Neural cell (in vitro differentiated cells): ENCODE measurements around the gene MEGF9. TPM values are rescaled to one million over a fixed set of nuclear protein-coding genes. Genes with fewer than 3 reads are reported as not detected.
A peak's percentile ranks its signal among the peaks of the same experiment; 100 is the strongest.

ENCODE experiments used
- H2AFZ ChIP-seq: fragments of 200-600, 300-800 bp; sonication (generic), shearing (Covaris generic); 2 replicates; pipeline ENCODE4 v1.6.0; 2014; ENCODE audit warnings: low read depth, mild to moderate bottlenecking, antibody characterized with exemption, low read length, moderate library complexity
- H3F3A ChIP-seq: fragments of 200-600 bp; shearing (Covaris generic); 2 replicates; pipeline ENCODE4 v1.6.1; 2016; ENCODE audit warnings: mild to moderate bottlenecking, moderate library complexity, mixed read lengths, antibody characterized with exemption, low read length; ENCODE audit not compliant: insufficient read depth, poor library complexity, severe bottlenecking
- H3K27ac ChIP-seq: fragments of 200-600, 300-800 bp; sonication (generic), shearing (Covaris generic); 2 replicates; pipeline ENCODE4 v1.5.1; 2014; ENCODE audit warnings: mild to moderate bottlenecking, low read length, moderate library complexity
- H3K27me3 ChIP-seq: fragments of 300-800, 200-600 bp; sonication (generic), shearing (Covaris generic); 2 replicates; pipeline ENCODE4 v1.6.0; 2014; ENCODE audit warnings: mild to moderate bottlenecking, low read depth, low read length, moderate library complexity; ENCODE audit not compliant: insufficient read depth
- H3K36me3 ChIP-seq: fragments of 300-800, 200-600 bp; sonication (generic), shearing (Covaris generic); 2 replicates; pipeline ENCODE4 v1.5.1; 2014; ENCODE audit warnings: mild to moderate bottlenecking, antibody characterized with exemption, low read length, moderate library complexity; ENCODE audit not compliant: insufficient read depth
- H3K4me2 ChIP-seq: fragments of 300-800, 200-600 bp; sonication (generic), shearing (Covaris generic); 2 replicates; pipeline ENCODE4 v1.6.0; 2014; ENCODE audit warnings: mild to moderate bottlenecking, low read length
- H3K4me3 ChIP-seq: fragments of 300-800, 200-600 bp; sonication (generic), shearing (Covaris generic); 2 replicates; pipeline ENCODE4 v1.5.1; 2014; ENCODE audit warnings: mild to moderate bottlenecking, low read length, moderate library complexity
- H3K79me2 ChIP-seq: fragments of 200-600 bp; shearing (Covaris generic); replicated peaks from 2 replicates; pipeline ENCODE4 v1.6.0; 2014; ENCODE audit warnings: mild to moderate bottlenecking, low read length, moderate library complexity; ENCODE audit not compliant: insufficient read depth
- H3K9ac ChIP-seq: fragments of 300-800, 200-600 bp; sonication (generic), shearing (Covaris generic); 2 replicates; pipeline ENCODE4 v1.6.1; 2016; ENCODE audit warnings: mild to moderate bottlenecking, low read length, mixed read lengths
- H3K9me2 ChIP-seq: fragments of 200-600 bp; shearing (Covaris generic); 2 replicates; pipeline ENCODE4 v1.6.1; 2016; ENCODE audit warnings: mild to moderate bottlenecking, low read length, mixed read lengths; ENCODE audit not compliant: insufficient read depth
- H3K9me3 ChIP-seq: fragments of 200-600, 300-800 bp; sonication (generic), shearing (Covaris generic); 2 replicates; pipeline ENCODE4 v1.6.1; 2016; ENCODE audit warnings: mild to moderate bottlenecking, mixed run types, low read length, moderate library complexity, mixed read lengths
- H4K20me1 ChIP-seq: fragments of 200-600 bp; shearing (Covaris generic); 2 replicates; pipeline ENCODE4 v1.6.1; 2016; ENCODE audit warnings: mild to moderate bottlenecking, mixed run types; ENCODE audit not compliant: insufficient read depth
- CTCF ChIP-seq: fragments of 450-650 bp; IDR thresholded peaks from 2 replicates; pipeline ENCODE4 v1.5.1; 2014; ENCODE audit warnings: antibody characterized with exemption, mild to moderate bottlenecking, moderate library complexity; ENCODE audit not compliant: poor library complexity, severe bottlenecking
- EP300 ChIP-seq: fragments of 450-650 bp; conservative IDR thresholded peaks from 2 replicates; pipeline ENCODE4 v1.6.1; 2014; ENCODE audit warnings: antibody characterized with exemption, mild to moderate bottlenecking, moderate library complexity; ENCODE audit not compliant: poor library complexity, severe bottlenecking
- MXI1 ChIP-seq: fragments of 450-650 bp; conservative IDR thresholded peaks from 2 replicates; pipeline ENCODE4 v1.6.1; 2014; ENCODE audit warnings: antibody characterized with exemption, mild to moderate bottlenecking; ENCODE audit not compliant: poor library complexity, severe bottlenecking
- POLR2AphosphoS5 ChIP-seq: IDR thresholded peaks from 2 replicates; pipeline ENCODE4 v1.6.1; 2012
- RAD21 ChIP-seq: fragments of 450-650 bp; conservative IDR thresholded peaks from 2 replicates; pipeline ENCODE4 v1.6.1; 2014; ENCODE audit warnings: antibody characterized with exemption, mild to moderate bottlenecking, moderate library complexity
- REST ChIP-seq: IDR thresholded peaks from 2 replicates; pipeline ENCODE4 v1.6.1; 2012; ENCODE audit warnings: borderline replicate concordance
- TAF1 ChIP-seq: IDR thresholded peaks from 2 replicates; pipeline ENCODE4 v1.6.1; 2012; ENCODE audit warnings: low read depth
- polyA plus RNA-seq: library from polyadenylated mRNA; depleted of rRNA; stranded (reverse); fragments of >200 nt; gene quantifications from 2 replicates; pipeline ENCODE4 v1.2.3, GENCODE V29; 2014

MEGF9 gene
- polyA plus RNA-seq, 1 donor from 2014 or later = 35.0 TPM

- Histone ChIP-seq H3K4me2 (peak overlapping the region; percentile 81), H3K27ac (peak overlapping the region; percentile 91), H3K79me2 (peaks cover 40% of the 10 kb centered on the region), H3K4me3 (peak overlapping the region; percentile 92), H3K9ac (peak overlapping the region; percentile 95), H3K9me3 (no peaks in the 10 kb centered on the region), H4K20me1 (peaks cover 17% of the 10 kb centered on the region), H3K27me3 (no peaks in the 10 kb centered on the region), H3K36me3 (no peaks in the 10 kb centered on the region), H3F3A (no peaks in the 10 kb centered on the region), H2AFZ (peak overlapping the region; percentile 96), H3K9me2 (no peaks in the 10 kb centered on the region)
- no peak for TF ChIP-seq EP300
- peak; percentile 13 for TF ChIP-seq TAF1
- peak; percentile 25 for TF ChIP-seq REST
Observed at GRCh38 chr9:120714846-120715388, 647 bp upstream of the MEGF9 start.

- Histone ChIP-seq H3K27ac (peak overlapping the region; percentile 91), H3K4me3 (peak overlapping the region; percentile 92), H3K9me3 (no peaks in the 10 kb centered on the region), H4K20me1 (peaks cover 20% of the 10 kb centered on the region), H3K9me2 (no peaks in the 10 kb centered on the region), H3K4me2 (peak overlapping the region; percentile 92), H3F3A (no peaks in the 10 kb centered on the region), H3K27me3 (no peaks in the 10 kb centered on the region), H3K79me2 (peaks cover 54% of the 10 kb centered on the region), H2AFZ (peak overlapping the region; percentile 36), H3K36me3 (no peaks in the 10 kb centered on the region), H3K9ac (peak overlapping the region; percentile 95)
- peak; percentile 2 for TF ChIP-seq TAF1
- TF ChIP-seq REST = no peak
- TF ChIP-seq EP300 = no peak
- no peak for TF ChIP-seq CTCF
- TF ChIP-seq RAD21 = no peak
- TF ChIP-seq POLR2AphosphoS5 = peak; percentile 8
- no peak for TF ChIP-seq MXI1
Observed at GRCh38 chr9:120713257-120714087, 798 bp downstream of the MEGF9 start.
